OCI-LY1 (cell line): ENCODE measurements around the gene SLC25A28.

Experiments
- CTCF ChIP-seq: fragments of 200-600 bp; sonication (generic), shearing (Covaris generic); IDR thresholded peaks from 2 replicates; pipeline ENCODE4 v1.5.1; 2017; ENCODE audit warnings: mild to moderate bottlenecking, antibody characterized with exemption, low read length, moderate library complexity, mixed read lengths
- EZH2 ChIP-seq: fragments of 200-600 bp; sonication (generic), shearing (Covaris generic); IDR thresholded peaks from 2 replicates; pipeline ENCODE4 v1.8.0; 2017; ENCODE audit warnings: borderline replicate concordance, mixed run types, mild to moderate bottlenecking, antibody characterized with exemption, low read length, moderate library complexity, mixed read lengths

GRCh38 chr10:99611326-99611725 is 8.9 kb downstream of the SLC25A28 start:
- TF ChIP-seq CTCF (no peak), EZH2 (no peak)
